ENCODE measurements around the gene ACAD8.
A peak's percentile ranks its signal among the peaks of the same experiment; 100 is the strongest.
"Not testable (repeated sequence)": the region's sequence is repeated elsewhere in the genome, so short reads cannot be mapped to it uniquely, and the experiment has no call there.

ACAD8 gene

DNA sequence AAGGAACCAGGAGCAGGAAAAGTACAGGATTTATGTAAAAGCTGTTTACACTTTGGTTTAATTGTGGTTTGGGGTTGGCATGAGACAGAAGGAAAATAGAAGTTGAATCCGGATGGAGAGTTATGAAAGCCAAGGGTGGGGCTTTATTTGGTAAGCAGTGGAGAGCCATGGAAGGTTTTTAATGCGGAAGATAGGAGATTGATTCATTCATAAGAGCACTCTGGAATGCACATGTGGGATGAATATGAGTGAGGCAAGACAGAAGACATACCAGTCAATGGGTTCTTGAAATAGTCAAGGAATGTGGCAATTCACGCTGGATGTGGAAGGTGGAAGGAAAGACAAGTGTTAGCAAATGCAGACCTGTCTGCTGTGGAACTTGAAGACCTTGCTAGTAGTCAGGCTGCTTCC, 13.5 kb downstream of the ACAD8 start:
- DNase-seq (ENCODE audit: low read depth in 2 of 2), result no peak

DNA sequence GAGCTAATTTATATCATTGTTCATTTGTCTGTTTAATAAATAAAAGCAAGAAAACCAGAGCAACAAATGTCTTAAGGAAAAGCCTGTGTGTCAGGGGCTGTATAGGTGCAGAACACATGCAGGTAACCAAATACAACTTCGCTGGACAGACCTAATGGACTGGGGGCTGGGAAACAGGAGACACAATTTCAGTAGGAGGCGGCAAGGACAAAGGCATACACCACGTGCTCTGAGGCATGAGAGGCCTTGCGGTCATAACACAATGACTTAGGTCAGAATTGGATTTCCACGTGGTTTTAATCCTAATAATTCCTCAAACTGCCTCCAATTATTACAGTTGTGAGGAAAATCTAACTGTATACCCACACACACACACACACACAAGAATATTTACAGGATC, 14.1 kb downstream of the ACAD8 start:
- no peak for DNase-seq (ENCODE audit: low read depth in 2 of 2)

DNA sequence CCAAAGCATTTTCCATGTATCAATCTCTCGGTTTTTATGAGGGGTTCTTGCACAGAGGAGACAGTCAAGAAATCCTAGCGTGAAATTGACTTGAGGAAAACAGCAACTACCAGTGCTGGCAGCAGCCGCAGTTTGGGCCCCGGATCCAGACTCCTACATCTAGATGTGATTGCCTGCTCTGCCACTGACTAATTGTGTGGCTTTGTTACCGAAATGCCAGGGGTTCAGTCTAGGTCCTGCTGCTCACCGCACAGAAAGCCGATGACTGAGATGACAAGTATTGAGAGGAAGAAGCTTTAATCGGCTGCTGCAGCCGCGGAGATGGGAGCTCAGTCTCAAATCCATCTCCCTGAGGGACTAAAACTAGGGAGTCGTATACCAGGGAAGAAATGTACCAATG, 14.6 kb downstream of the ACAD8 start:
- DNase-seq (ENCODE audit: low read depth in 2 of 2), result no peak

DNA sequence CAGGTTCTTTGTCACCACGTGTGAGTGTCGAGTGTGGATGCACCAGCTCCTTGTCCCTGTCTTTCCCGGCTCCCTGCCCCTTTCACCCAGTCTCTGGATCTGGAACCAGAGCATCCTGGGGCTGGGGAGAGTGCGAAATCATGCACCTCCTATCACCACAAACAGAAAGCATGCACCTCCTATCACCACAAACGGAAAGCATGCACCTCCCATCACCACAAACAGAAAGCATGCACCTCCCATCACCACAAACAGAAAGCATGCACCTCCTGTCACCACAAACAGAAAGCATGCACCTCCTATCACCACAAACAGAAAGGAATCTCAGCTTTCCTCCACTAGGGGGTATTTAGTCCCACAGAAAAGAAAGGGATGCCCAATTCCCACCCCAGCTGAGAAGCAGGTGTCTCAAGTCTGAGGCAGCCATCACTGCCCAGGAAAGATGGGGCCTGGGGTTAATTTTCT, 16.9 kb downstream of the ACAD8 start:
- DNase-seq (ENCODE audit: low read depth in 2 of 2), result no peak

DNA sequence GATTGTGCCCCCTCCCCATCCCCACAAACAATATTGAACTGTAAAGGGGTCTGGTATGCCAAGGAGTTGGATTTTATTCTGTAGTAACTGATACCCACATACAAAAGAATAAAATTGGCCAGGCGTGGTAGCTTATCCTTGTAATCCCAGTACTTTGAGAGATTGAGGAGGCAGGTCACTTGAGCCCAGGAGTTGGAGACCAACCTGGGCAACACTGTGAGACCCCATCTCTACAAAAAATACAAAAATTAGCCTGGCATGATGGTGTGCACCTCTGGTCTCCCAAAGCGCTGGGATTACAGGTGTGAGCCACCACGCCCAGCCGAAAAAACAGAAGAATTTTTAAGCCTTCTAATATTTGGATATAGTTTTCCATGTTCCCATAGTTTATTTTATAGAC, 18.6 kb downstream of the ACAD8 start:
- no peak for DNase-seq (ENCODE audit: low read depth in 2 of 2)

DNA sequence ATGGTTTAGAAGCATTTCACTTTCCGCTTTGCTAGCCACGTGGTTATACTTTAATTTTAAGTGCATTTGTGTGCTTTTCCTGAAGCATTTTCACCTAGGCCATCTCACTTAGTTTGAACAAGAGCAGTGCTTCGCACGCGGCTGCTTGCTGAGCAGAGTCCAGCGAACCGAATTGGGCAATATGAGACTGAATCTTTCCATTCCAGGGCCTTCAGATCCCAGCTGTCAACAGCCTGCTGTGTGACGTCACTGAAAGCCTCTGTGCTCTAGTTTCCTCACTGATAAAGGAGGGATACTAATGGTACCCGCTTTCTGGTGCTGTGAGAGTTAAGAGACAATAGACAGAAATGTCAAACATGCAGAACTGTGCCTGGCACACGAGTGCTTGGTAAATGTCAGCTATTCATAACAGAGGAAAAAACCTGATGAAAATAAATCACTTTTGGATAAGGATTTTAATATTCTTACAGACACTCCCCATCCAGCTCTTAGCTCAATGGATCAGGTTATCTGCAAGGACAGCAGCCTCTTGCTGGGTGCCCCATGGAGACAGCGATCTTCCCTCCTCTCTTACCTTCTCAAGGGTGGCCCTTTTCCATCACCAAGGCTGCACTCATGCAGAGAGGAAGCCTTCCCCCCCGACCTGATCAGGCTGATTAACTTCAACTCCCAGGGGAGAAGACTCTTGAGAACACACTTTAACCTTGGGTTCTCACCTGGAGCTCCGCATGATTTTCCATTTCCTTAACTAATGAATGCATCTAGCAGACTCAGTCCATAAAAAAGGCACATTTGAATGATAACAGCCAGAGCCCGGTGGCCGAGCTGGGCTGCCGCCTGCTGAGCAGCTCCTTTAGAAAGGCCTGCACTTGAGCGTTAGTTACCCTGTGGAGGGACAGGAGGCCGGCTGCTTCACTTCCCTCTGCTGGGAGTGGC, 19.3 kb downstream of the ACAD8 start:
- no peak for DNase-seq (ENCODE audit: low read depth in 2 of 2)

DNA sequence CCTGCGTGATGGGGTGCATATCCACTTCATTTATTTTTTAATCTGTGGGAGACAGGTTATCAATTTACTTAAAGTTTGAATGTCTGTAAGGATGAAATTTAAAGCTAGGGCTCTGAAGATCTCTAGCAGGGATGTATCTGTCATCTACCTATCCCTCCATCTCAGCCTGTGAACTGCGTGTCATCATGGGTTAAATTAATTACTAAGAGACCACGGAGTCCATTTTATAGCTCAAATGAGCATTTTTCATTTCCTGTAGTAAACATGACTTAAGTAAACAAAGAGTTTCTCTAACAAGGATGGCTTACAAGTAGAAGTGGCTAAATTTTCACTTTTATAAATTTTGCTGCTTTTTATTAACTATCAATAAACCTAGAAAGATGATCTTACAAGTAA, 19.9 kb downstream of the ACAD8 start:
- DNase-seq (ENCODE audit: low read depth in 2 of 2), result no peak

DNA sequence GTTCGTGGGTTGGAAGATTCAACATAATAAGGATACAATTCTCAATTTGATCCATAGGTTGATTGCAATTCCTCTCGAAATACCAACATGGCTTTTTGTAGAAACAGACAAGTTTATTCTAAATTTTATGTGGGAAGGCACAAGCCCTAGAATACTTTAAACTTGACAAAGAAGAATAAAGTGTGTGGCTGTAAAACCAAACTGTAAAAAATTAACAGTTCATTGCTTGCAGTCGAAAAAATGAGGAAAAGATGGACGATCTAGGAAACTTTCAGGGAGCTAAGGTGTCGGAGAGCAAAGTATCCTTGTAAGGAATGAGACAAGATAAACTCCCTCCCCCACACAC, 21.8 kb downstream of the ACAD8 start:
- no peak for DNase-seq (ENCODE audit: low read depth in 2 of 2)

DNA sequence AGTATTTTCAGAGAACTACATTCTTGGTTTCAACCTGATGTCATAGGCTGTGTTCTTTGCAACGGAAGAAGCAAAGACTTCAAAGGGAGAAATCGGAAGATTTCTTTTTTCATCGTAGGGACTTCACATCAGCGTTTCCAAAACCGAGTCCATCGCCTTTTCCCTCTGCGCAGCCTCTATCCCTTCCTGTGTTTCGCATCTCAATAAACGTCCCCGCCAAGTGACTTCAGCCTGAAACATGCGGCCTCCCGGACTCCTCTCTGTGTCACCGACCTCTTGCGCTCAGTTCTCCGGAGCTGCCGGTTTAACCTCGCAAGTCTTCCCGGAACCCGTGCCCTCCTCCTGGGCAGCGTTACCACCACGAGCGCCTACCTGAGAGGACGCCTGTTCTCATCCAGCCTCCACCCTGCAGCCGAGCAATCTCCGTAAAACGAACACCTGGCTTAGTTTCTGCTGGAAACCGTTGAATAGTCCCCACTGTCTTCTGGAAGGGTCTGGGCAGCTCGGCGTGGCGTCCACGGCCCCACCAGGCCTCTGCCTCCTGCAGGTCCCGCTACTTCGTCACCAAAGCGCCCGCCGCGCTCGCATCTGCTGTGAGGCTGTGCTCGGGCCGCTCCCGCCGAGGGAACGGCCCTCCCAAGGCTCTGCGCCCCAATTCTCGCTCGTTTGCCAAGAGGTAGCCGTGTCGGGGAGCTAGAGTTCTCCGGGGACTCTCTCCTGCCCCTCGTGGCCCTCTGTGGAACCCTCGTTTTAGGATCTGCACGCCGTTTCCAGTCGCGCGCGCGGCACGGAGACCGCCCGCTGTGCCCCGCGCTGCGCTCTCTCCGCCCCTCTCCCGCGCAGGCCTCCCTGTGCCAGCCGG, 22.4 kb downstream of the ACAD8 start, which contains the start of gene GLB1L3:
GLB1L3 (plus strand) TSS at position 846 of the 862 bp plus-strand sequence. CDS start 362 bp downstream, outside the sequence.
- peak; percentile 49 to 56 for DNase-seq (ENCODE audit: low read depth in 2 of 2)

DNA sequence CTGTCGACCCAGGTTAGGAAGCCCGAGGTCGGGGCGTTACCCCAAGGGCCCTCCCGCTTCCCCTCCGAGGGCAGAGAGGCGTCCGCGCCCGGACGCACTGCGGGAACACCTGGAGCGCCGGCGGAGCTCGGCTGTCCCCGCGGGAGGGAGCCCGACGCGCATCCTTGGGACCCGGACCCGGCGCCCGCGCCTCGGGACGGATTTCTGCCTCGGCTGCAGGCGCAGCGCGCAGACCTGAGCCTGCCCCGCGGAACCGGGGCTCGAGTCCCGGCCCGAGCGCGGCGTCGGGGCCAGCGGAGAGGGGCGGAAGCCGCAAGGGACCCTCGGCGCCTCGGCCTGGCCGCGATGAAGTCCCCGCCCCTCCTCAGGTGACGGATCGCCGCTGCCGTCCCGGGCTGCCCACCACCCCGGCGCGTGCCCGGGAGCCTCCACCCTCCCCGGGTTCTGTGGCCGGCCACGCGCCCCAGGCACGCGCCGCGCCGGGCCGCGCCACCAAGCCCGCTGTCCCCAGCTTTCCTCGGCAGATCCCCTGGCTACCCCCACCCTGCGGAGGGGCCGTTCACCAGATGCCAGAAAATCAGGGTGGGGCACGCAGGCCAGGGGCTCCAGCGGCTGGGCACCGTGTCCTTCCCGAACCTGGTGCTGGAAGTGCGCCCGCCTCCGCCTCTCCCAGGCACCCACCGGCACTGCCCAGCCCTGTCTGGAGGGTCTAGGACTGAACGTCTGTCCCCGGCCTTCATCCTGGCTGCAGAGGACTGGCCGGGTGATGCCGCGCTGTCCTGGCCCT, 23.2 kb downstream of the ACAD8 start:
- DNase-seq (ENCODE audit: low read depth in 2 of 2), result no peak

DNA sequence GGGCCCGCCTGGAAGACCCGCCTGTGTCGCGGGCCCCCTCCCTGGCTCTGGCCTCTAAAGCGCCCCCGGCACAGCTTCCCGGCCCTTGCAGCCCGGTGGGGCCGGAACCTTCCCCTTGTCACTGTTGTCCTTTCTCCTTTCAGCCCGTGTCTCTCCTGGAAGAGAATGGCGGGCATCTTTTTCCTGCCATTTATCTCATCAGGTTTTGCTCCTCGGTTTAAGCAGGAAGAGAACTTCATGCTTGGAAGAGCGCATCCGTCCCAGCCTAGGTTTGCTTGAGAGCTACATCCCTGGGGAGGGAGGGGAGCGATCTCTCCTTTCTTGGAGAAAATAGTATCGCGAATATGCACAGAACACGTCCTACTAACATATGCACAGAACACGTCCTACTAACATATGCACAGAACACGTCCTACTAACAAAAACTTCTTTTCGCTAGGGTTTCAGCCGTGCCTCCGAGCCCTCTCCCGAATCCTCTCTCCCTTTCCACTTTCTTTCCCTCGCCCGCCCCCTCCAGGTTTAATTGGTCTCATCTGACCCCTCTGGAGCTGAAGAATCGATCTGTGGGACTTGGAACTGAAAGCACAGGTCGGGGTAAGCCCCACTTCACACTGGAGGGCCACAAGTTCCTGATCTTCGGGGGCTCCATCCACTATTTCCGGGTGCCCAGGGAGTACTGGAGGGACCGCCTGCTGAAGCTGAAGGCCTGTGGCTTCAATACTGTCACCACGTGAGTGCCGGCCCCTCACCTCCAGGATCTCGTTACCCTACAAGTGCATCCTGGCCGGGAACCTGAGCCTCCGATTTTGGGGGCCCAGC, 24.0 kb downstream of the ACAD8 start:
- no peak for DNase-seq (ENCODE audit: low read depth in 2 of 2)

DNA sequence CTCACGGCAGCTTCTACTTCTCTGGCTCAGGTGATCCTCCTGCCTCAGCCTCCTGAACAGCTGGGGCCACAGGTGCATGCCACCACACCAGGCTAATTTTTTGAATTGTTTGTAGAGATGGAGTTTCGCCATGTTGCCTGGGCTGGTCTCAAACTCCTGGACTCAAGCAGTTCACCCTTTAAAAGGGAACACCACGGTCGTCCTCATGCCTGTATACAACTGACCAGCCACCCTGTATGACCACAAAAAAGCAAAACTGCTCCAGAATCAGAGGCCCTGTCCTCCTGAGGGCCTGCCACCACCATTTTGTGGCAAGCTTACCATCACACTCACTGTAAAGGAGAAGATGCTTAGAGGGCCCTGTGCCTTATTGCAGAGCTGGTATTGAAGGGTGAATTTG, 25.0 kb downstream of the ACAD8 start:
- DNase-seq (ENCODE audit: low read depth in 2 of 2), result no peak

DNA sequence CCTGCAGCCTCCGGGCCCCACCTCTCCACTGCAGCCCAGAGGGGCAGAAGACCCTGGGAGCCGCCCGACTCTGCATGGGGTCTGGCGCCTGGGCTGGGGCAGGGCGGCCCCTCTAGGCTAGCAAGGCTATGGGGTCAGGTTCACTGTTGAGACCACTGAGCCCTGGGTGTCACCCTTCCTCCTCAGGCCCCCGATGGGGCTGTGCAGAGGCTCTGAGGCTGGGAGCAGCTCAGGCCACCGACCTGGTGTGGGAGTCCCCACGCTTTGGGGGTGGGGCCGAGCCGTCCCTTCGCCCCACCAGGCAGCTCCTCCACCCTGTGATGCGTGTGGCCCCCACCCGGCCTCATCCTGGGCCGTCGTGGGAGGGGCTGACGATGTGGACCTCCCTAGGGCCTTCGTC, 28.3 kb downstream of the ACAD8 start:
- not testable (repeated sequence) for DNase-seq (ENCODE audit: low read depth in 2 of 2)

DNA sequence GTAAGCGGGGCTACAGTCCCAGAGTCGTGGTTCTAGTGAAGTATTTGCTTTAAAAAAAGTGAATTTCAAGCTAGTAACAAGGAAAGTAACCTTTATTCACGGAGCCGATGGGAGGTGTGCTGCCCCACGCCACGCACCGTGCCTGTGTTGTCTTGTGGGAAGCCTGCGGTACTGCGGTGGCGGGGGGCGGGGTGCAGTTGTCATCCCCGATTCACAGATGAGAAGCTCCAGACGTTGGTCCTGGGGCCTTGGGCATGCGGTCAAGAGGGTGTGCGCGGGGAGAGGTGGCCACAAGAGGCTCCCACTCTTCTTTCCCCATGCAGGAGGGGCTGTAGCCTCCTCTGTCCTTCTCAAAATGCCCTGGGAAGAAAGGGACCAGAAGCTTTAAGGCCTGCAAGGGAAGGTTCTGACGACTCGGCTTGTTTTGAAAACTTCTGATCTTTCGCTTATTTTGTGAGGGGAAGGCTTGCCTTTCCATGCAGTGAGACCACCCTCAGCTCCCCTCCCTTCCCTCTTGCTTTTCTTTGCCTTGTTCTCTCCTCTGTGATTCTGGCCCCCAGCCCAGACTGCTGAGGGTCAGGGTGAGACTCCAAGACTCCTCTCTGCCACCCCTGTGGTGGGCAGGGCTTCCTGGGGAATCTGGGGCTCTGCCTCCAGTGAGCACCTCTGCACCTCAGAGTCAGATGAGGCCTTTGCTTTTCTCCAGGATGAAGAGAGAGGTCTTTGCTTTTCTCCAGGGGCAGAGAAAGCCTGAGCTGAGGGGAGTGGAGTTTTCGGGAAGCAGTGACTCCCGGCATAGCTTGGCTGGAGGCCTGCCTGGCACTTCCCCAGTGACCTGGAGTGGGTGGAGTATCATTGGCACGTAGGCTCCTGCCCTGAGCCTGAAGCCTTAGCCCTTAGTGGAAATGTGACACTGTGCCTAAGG, 29.0 kb downstream of the ACAD8 start:
- no peak for DNase-seq (ENCODE audit: low read depth in 2 of 2)

DNA sequence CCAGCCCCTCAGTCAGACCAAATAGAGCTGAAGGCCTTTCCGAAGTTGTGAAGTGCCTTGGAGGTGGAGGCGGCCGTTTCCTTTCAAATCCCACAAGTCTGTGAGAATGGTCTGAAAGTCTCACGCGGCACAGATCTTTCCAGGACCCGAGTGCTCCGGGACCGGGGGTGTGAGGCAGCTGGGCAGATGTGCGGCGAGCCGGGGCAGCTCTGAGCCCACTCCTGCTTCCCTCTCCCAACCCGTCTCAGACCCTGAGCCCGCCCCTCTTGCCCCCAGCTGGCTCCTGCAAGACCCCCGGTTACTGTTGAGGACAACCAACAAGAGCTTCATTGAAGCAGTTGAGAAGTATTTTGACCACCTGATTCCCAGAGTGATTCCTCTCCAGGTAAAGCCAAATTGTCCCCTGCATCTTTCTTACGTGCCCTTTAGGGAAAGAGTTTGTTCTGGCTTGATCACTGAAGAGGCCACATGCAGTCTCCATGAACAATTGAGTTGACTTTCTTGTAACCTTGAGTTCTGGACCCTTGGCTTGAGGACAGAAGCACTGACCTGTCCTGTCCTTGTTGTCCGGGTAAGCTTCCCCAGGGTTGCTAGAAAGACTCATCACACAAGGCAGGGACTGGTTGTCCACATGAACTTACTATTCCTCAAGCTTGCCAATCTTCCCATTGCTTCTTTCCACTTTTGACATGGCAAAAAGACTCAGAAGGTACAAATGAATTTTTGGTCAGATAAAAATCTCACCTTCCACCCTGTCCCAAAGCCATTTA, 30.3 kb downstream of the ACAD8 start:
- DNase-seq (ENCODE audit: low read depth in 2 of 2), result no peak

DNA sequence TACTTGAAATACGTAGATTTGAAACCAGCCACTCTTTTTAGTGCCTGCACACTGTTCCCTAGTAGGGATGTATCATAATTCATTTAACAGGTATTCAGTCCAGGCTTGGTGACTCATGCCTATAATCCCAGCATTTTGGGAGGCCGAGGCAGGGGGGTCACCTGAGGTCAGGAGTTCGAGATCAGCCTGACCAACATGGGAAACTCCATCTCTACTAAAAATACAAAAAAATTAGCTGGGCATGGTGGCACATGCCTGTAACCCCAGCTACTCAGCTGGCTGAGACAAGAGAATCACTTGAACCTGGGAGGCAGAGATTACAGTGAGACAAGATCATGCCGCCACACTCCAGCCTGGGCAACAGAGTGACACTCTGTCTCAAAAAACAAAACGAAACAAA, 31.0 kb downstream of the ACAD8 start:
- not testable (repeated sequence) for DNase-seq (ENCODE audit: low read depth in 2 of 2)

DNA sequence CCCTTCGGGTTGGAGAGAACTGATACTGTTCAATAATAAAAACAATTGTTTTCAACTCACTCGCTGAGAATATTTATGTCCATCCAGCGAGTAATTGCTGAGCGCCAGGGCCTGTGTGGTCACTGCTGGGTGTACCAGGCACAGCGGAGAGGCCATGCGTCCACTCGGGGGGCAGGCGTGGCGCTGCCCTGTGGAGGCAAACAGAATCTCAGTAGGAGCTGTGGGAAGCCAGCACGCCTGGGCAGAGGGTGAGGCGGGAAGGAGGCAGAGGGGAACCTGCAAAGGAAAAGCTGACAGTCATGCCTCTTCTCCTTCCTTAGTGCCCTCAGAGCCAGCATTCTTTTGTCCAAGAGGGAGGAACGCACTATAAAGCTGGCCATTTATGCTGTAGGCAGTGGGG, 34.2 kb downstream of the ACAD8 start:
- no peak for DNase-seq (ENCODE audit: low read depth in 2 of 2)

DNA sequence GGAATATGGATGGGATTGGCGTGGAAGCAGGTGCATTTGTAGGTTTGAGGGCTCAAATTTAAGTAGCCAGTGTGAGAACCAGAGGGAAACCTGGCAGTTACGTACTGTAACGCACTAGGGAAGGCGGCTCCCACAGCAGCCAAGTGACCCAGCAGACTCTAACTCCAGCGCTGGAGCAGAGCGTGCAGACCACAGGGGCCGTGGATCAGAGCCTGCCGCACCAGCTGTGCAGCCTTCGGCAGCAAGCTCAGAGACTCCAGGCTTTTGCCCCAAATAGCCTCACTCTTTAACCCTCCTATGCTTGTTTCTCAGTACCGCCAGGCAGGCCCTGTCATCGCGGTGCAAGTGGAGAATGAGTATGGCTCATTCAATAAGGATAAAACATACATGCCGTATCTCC, 35.1 kb downstream of the ACAD8 start:
- no peak for DNase-seq (ENCODE audit: low read depth in 2 of 2)

DNA sequence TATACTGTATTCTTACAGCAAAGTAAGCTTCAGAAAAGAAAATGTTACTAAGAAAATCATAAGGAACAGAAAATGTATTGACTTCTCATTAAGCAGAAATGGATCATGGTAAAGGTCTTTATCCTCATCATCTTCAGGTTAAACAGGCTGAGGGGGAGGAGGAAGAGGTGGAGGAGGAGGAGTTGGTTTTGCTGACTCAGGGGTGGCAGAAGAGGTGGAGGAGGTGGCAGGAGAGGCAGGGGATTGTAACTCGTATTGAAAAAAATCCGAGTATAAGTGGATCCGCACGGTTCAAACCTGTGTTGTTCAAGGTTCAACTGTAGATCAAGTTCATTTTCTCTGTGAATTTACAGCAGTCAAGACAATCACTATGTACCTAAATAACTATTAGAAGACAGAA, 35.8 kb downstream of the ACAD8 start:
- no peak for DNase-seq (ENCODE audit: low read depth in 2 of 2)
